ENCODE results near the gene SRSF2. TPM values are rescaled to one million over a fixed set of nuclear protein-coding genes. Genes with fewer than 3 reads are reported as not detected.

The SRSF2 gene
- total and polyA plus RNA-seq, 9 of the 15 experiments (the other 6 are each of a cell fraction or from before 2014, with no cell fraction given), result 161 to 583 (median 393) TPM

GRCh38 chr17:76684756-76685155, 52.4 kb downstream of the SRSF2 start:
- Histone ChIP-seq H3K27me3 (ENCODE audit: control insufficient read depth in 2 of 2, insufficient read depth in 2 of 2, low read length in 2 of 2) (no peaks in the 10 kb centered on the region), H3K9me3 (replicated peaks; ENCODE audit: control insufficient read depth, insufficient read depth, low read depth, low read length) (no peaks in the 10 kb centered on the region), H4K20me1 (replicated peaks; ENCODE audit: control insufficient read depth, insufficient read depth, low read length) (no peaks in the 10 kb centered on the region; the same call in none of the 2 replicates), H2AFZ (ENCODE audit: low read depth, low read length) (no peak overlapping the region), H3K4me3 (no peak overlapping the region), H3K79me2 (ENCODE audit: control insufficient read depth, insufficient read depth, low read length) (no peaks in the 10 kb centered on the region), H3K4me2 (ENCODE audit: insufficient read depth, low read length) (no peak overlapping the region), H3K36me3 (ENCODE audit: control insufficient read depth, insufficient read depth, low read length) (no peaks in the 10 kb centered on the region), H3K27ac (ENCODE audit: extremely low read depth, low read depth, low read length) (no peak overlapping the region), H3K9me1 (ENCODE audit: control insufficient read depth, insufficient read depth, low read length) (no peaks in the 10 kb centered on the region), H3K4me1 (replicated peaks in 1 of 2; ENCODE audit: control insufficient read depth in 2 of 2, insufficient read depth in 2 of 2, low read length in 2 of 2) (peaks cover 22 to 61% of the 10 kb centered on the region in 2 experiments), H3K9ac (ENCODE audit: insufficient read depth in 1 of 2, low read depth in 2 of 2, low read length in 2 of 2) (no peak overlapping the region)
- FAIRE-seq (no peak), ATAC-seq (no peak), DNase-seq (ENCODE audit: extremely low read depth in 1 of 4, low spot score in 3 of 4) (no peak)
- POLR2A ChIA-PET, result interaction anchor here (0.8 kb wide), 1 partner anchor 116 kb away, joined by 3 read pairs; no protein-coding TSS in a partner anchor
- in situ Hi-C loops (cut with MboI), result loop anchor here (5.0 kb wide), 1 partner anchor 162 kb away; no protein-coding TSS in a partner anchor
- no TSS peak for BruUV-seq (replicated peaks)
- TF ChIP-seq ARID3A (IDR thresholded peaks at IDR 0.05; ENCODE audit: borderline replicate concordance, low read depth, low read length) (no peak), ZEB2 (IDR thresholded peaks at IDR 0.05) (no peak), NFIC (IDR thresholded peaks at IDR 0.05) (no peak), FOSL1 (tag; conservative IDR thresholded peaks at IDR 0.05) (no peak), SP2 (IDR thresholded peaks at IDR 0.05; ENCODE audit: extremely low read depth, low read depth, low read length, poor library complexity, severe bottlenecking) (no peak), FOXJ2 (tag; IDR thresholded peaks at IDR 0.05) (no peak), MAFF (IDR thresholded peaks at IDR 0.05; ENCODE audit: low read length) (no peak), RB1 (IDR thresholded peaks at IDR 0.05; ENCODE audit: low read depth) (no peak)
- TF ChIP-seq, protein P1, sequence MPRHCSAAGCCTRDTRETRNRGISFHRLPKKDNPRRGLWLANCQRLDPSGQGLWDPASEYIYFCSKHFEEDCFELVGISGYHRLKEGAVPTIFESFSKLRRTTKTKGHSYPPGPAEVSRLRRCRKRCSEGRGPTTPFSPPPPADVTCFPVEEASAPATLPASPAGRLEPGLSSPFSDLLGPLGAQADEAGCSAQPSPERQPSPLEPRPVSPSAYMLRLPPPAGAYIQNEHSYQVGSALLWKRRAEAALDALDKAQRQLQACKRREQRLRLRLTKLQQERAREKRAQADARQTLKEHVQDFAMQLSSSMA (CRISPR knock-in tag; IDR thresholded peaks at IDR 0.05), result no peak
- TF ChIP-seq, protein P2, sequence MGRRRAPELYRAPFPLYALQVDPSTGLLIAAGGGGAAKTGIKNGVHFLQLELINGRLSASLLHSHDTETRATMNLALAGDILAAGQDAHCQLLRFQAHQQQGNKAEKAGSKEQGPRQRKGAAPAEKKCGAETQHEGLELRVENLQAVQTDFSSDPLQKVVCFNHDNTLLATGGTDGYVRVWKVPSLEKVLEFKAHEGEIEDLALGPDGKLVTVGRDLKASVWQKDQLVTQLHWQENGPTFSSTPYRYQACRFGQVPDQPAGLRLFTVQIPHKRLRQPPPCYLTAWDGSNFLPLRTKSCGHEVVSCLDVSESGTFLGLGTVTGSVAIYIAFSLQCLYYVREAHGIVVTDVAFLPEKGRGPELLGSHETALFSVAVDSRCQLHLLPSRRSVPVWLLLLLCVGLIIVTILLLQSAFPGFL (CRISPR knock-in tag; IDR thresholded peaks at IDR 0.05), result no peak
- TF ChIP-seq, protein P3, sequence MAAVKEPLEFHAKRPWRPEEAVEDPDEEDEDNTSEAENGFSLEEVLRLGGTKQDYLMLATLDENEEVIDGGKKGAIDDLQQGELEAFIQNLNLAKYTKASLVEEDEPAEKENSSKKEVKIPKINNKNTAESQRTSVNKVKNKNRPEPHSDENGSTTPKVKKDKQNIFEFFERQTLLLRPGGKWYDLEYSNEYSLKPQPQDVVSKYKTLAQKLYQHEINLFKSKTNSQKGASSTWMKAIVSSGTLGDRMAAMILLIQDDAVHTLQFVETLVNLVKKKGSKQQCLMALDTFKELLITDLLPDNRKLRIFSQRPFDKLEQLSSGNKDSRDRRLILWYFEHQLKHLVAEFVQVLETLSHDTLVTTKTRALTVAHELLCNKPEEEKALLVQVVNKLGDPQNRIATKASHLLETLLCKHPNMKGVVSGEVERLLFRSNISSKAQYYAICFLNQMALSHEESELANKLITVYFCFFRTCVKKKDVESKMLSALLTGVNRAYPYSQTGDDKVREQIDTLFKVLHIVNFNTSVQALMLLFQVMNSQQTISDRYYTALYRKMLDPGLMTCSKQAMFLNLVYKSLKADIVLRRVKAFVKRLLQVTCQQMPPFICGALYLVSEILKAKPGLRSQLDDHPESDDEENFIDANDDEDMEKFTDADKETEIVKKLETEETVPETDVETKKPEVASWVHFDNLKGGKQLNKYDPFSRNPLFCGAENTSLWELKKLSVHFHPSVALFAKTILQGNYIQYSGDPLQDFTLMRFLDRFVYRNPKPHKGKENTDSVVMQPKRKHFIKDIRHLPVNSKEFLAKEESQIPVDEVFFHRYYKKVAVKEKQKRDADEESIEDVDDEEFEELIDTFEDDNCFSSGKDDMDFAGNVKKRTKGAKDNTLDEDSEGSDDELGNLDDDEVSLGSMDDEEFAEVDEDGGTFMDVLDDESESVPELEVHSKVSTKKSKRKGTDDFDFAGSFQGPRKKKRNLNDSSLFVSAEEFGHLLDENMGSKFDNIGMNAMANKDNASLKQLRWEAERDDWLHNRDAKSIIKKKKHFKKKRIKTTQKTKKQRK (IDR thresholded peaks at IDR 0.05; ENCODE audit: borderline replicate concordance, low read depth, low read length), result no peak
- TF ChIP-seq, protein P4, sequence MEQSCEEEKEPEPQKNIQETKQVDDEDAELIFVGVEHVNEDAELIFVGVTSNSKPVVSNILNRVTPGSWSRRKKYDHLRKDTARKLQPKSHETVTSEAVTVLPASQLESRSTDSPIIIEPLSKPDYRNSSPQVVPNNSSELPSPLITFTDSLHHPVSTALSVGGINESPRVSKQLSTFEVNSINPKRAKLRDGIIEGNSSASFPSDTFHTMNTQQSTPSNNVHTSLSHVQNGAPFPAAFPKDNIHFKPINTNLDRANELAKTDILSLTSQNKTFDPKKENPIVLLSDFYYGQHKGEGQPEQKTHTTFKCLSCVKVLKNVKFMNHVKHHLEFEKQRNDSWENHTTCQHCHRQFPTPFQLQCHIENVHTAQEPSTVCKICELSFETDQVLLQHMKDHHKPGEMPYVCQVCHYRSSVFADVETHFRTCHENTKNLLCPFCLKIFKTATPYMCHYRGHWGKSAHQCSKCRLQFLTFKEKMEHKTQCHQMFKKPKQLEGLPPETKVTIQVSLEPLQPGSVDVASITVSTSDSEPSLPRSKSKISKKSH (CRISPR knock-in tag; IDR thresholded peaks at IDR 0.05), result no peak
- 65% methylated on average over 6 of the region's 7 CpGs for WGBS (ENCODE audit: insufficient coverage, low coverage, missing lambda C conversion rate)
- CTCF ChIA-PET (ENCODE audit: low intra/inter-chr PET ratio), result no interaction called here
- intact Hi-C loops (cut with micrococcal nuclease), result loop anchor here (5.0 kb wide), 1 partner anchor 62 kb away; no protein-coding TSS in a partner anchor

Data from K562 (cell line).